LNCaP clone FGC (cell line): ENCODE measurements around the gene VPS11.

Experiments used
- DNase-seq: peaks from one replicate; pipeline ENCODE4 v3.0.0-alpha.2; 2011; ENCODE audit warnings: low read depth
- H3K4me3 ChIP-seq: 2 replicates; pipeline ENCODE4 v1.5.1; 2011; ENCODE audit warnings: mild to moderate bottlenecking, low read depth, low read length, control low read depth
- CTCF ChIP-seq: IDR thresholded peaks from 2 replicates; pipeline ENCODE4 v1.5.1; 2012; ENCODE audit warnings: mild to moderate bottlenecking; ENCODE audit not compliant: control insufficient read depth, insufficient read depth; ENCODE audit errors: extremely low read depth

The VPS11 gene

GRCh38 chr11:119121811-119122124 is 54.1 kb downstream of the VPS11 start:
- no peak for DNase-seq
- H3K4me3 ChIP-seq = peak overlapping the region; percentile 88
- TF ChIP-seq CTCF = no peak

- TF ChIP-seq CTCF = no peak
- DNase-seq = no peak
- no peak overlapping the region for H3K4me3 ChIP-seq
Measured at GRCh38 chr11:119125821-119126220, 58.2 kb downstream of the VPS11 start.

- no peak for DNase-seq
- TF ChIP-seq CTCF = no peak
- H3K4me3 ChIP-seq = no peak overlapping the region
Measured at GRCh38 chr11:119126675-119127268, 59.2 kb downstream of the VPS11 start.

GRCh38 chr11:119130662-119131061 is 63.0 kb downstream of the VPS11 start:
- no peak for TF ChIP-seq CTCF

More at GRCh38 chr11:119130662-119131061, 63.0 kb downstream of the VPS11 start:
- no peak for DNase-seq
- no peak overlapping the region for H3K4me3 ChIP-seq
